Epithelial cell of esophagus (primary cell): ENCODE data around the gene ORC3.
"Not testable (repeated sequence)": the region's sequence is repeated elsewhere in the genome, so short reads cannot be mapped to it uniquely, and the experiment has no call there.

Experiments used
- DNase-seq: peaks from one replicate; pipeline ENCODE4 v3.0.0; 2010; ENCODE audit warnings: low read depth
- H3K4me3 ChIP-seq: 2 replicates; pipeline ENCODE4 v1.5.1; 2011; ENCODE audit warnings: mild to moderate bottlenecking, low read length, control low read depth
- TF ChIP-seq, protein P1 (sequence below): IDR thresholded peaks from 2 replicates; pipeline ENCODE4 v1.5.1; 2011; ENCODE audit warnings: low read depth, mild to moderate bottlenecking, low read length, control low read depth, inconsistent platforms; ENCODE audit not compliant: insufficient read depth; ENCODE audit errors: missing control alignments

Gene ORC3

GRCh38 chr6:87701676-87702588 lies 112.0 kb downstream of the ORC3 start, which contains the start of gene AKIRIN2:
Gene AKIRIN2 (minus strand): TSS chr6:87702233. CDS start chr6:87701684, 549 bp downstream.
- H3K4me3 ChIP-seq = peak within 1 kb of the TSS; percentile 95
- DNase-seq = peak; percentile 99
- TF ChIP-seq, protein P1, sequence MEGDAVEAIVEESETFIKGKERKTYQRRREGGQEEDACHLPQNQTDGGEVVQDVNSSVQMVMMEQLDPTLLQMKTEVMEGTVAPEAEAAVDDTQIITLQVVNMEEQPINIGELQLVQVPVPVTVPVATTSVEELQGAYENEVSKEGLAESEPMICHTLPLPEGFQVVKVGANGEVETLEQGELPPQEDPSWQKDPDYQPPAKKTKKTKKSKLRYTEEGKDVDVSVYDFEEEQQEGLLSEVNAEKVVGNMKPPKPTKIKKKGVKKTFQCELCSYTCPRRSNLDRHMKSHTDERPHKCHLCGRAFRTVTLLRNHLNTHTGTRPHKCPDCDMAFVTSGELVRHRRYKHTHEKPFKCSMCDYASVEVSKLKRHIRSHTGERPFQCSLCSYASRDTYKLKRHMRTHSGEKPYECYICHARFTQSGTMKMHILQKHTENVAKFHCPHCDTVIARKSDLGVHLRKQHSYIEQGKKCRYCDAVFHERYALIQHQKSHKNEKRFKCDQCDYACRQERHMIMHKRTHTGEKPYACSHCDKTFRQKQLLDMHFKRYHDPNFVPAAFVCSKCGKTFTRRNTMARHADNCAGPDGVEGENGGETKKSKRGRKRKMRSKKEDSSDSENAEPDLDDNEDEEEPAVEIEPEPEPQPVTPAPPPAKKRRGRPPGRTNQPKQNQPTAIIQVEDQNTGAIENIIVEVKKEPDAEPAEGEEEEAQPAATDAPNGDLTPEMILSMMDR = no peak

- peak; percentile 70 for DNase-seq
- H3K4me3 ChIP-seq = peak overlapping the region; percentile 95
- TF ChIP-seq, protein P1 = no peak
These were observed 112.6 kb downstream of the ORC3 start for GRCh38 chr6:87702589-87702945.

DNA sequence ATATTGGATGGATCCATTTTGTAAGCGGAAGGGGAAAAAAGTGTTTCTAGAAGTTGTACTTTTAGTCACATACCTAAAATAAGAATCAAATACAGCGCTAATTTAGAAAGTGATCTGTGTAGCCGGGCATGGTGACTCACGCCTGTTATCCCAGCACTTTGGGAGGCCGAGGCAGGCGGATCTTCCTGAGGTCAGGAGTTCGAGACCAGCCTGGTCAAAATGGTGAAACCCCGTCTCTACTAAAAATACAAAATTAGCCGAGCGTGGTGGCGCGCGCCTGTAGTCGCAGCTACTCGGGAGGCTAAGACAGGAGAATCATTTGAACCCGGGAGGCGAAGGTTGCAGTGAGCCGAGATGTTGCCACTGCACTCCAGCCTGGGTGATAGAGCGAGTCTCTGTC lies 113.1 kb downstream of the ORC3 start:
- DNase-seq = not testable (repeated sequence)
- peak overlapping the region; percentile 95 for H3K4me3 ChIP-seq

GRCh38 chr6:87705070-87705691 lies 115.2 kb downstream of the ORC3 start:
- no peak overlapping the region for H3K4me3 ChIP-seq
- TF ChIP-seq, protein P1 = no peak
- DNase-seq = peak; percentile 56

- no peak for DNase-seq
- no peak overlapping the region for H3K4me3 ChIP-seq
- TF ChIP-seq, protein P1 = no peak
These were observed 116.4 kb downstream of the ORC3 start for GRCh38 chr6:87706187-87706966.

GRCh38 chr6:87708581-87709427 lies 118.9 kb downstream of the ORC3 start:
- H3K4me3 ChIP-seq, DNase-seq: not testable (repeated sequence)

- H3K4me3 ChIP-seq = no peak overlapping the region
- TF ChIP-seq, protein P1 = no peak
- DNase-seq = no peak
These were observed 120.2 kb downstream of the ORC3 start for GRCh38 chr6:87710090-87710489.

- not testable (repeated sequence) for H3K4me3 ChIP-seq
These were observed 122.8 kb downstream of the ORC3 start for GRCh38 chr6:87712713-87713112.

More at GRCh38 chr6:87712713-87713112, 122.8 kb downstream of the ORC3 start:
- DNase-seq = not testable (repeated sequence)
